Peyer's patch (tissue), 4 donors: ENCODE data around the gene DOK6.

Experiments used
- POLR2A ChIP-seq, 2 donors: fragments of 450-650 bp; IDR thresholded peaks; one replicate each; pipeline ENCODE4 v1.5.1; 2017; ENCODE audit warnings: antibody characterized with exemption in 2 of 2, mild to moderate bottlenecking in 2 of 2, moderate library complexity in 2 of 2
- TF ChIP-seq, protein P1 (sequence below), 6 experiments: fragments of 450-650 bp in 4 of 6; fragments of 200-600 bp in 2 of 6; sonication (generic) in 1 of 6; IDR thresholded peaks; one replicate each; pipeline ENCODE4 v1.5.1; 2017 to 2019; ENCODE audit warnings: antibody characterized with exemption in 6 of 6, mild to moderate bottlenecking in 3 of 6, moderate library complexity in 1 of 6

- TF ChIP-seq, protein P1, sequence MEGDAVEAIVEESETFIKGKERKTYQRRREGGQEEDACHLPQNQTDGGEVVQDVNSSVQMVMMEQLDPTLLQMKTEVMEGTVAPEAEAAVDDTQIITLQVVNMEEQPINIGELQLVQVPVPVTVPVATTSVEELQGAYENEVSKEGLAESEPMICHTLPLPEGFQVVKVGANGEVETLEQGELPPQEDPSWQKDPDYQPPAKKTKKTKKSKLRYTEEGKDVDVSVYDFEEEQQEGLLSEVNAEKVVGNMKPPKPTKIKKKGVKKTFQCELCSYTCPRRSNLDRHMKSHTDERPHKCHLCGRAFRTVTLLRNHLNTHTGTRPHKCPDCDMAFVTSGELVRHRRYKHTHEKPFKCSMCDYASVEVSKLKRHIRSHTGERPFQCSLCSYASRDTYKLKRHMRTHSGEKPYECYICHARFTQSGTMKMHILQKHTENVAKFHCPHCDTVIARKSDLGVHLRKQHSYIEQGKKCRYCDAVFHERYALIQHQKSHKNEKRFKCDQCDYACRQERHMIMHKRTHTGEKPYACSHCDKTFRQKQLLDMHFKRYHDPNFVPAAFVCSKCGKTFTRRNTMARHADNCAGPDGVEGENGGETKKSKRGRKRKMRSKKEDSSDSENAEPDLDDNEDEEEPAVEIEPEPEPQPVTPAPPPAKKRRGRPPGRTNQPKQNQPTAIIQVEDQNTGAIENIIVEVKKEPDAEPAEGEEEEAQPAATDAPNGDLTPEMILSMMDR (IDR thresholded peaks at IDR 0.05), result no peak
- TF ChIP-seq POLR2A (IDR thresholded peaks at IDR 0.05), result no peak
Measured at GRCh38 chr18:69691008-69691760, 290.5 kb downstream of the DOK6 start.
